Chondrocyte (in vitro differentiated cells): ENCODE data around the gene LAPTM5. TPM values are rescaled to one million over a fixed set of nuclear protein-coding genes. Genes with fewer than 3 reads are reported as not detected.

Source experiments
- DNase-seq: peaks from one replicate; pipeline ENCODE4 v3.0.0; 2021; ENCODE audit warnings: mixed read lengths, low spot score
- H3K27ac Mint-ChIP-seq: one replicate; pipeline ENCODE4 v1.8.0; 2021; ENCODE audit warnings: mild to moderate bottlenecking, moderate library complexity, mixed read lengths; ENCODE audit not compliant: unreplicated experiment
- H3K27me3 Mint-ChIP-seq: 2 replicates; pipeline ENCODE4 v1.8.0; 2021; ENCODE audit warnings: low read depth, mixed read lengths
- H3K36me3 Mint-ChIP-seq: 2 replicates; pipeline ENCODE4 v1.8.0; 2021; ENCODE audit warnings: low read depth, mixed read lengths
- H3K4me1 Mint-ChIP-seq: 2 replicates; pipeline ENCODE4 v1.8.0; 2021; ENCODE audit warnings: low read depth, mild to moderate bottlenecking, mixed read lengths
- H3K4me3 Mint-ChIP-seq: one replicate; pipeline ENCODE4 v1.8.0; 2021; ENCODE audit warnings: mild to moderate bottlenecking, moderate library complexity, mixed read lengths; ENCODE audit not compliant: unreplicated experiment
- H3K9me3 Mint-ChIP-seq: 2 replicates; pipeline ENCODE4 v1.8.0; 2021; ENCODE audit warnings: low read depth, mixed read lengths
- CTCF ChIP-seq: fragments of 200-600 bp; sonication (generic); IDR thresholded peaks from 2 replicates; pipeline ENCODE4 v1.5.0; 2021; ENCODE audit warnings: antibody characterized with exemption, mild to moderate bottlenecking, moderate library complexity
- total RNA-seq: library from RNA; stranded (reverse); gene quantifications from 3 replicates; pipeline ENCODE4 v1.2.1, GENCODE V29; 2021

The LAPTM5 gene
- total RNA-seq, 1 donor from 2014 or later: not detected

- H3K36me3 Mint-ChIP-seq: peaks cover 4% of the 10 kb centered on the region
- H3K4me3 Mint-ChIP-seq: no peak overlapping the region
- TF ChIP-seq CTCF: no peak
- no peak for DNase-seq
- H3K27ac Mint-ChIP-seq: no peak overlapping the region
- H3K9me3 Mint-ChIP-seq: no peaks in the 10 kb centered on the region
- H3K4me1 Mint-ChIP-seq: peaks cover 8% of the 10 kb centered on the region
- no peaks in the 10 kb centered on the region for H3K27me3 Mint-ChIP-seq
Measured at GRCh38 chr1:30728340-30728739, 29.2 kb downstream of the LAPTM5 start.

GRCh38 chr1:30727824-30728223, 29.8 kb downstream of the LAPTM5 start:
- H3K4me3 Mint-ChIP-seq: no peak overlapping the region
- no peak for DNase-seq
- H3K27ac Mint-ChIP-seq: peak overlapping the region; percentile 4
- H3K4me1 Mint-ChIP-seq: peaks cover 8% of the 10 kb centered on the region
- peaks cover 4% of the 10 kb centered on the region for H3K36me3 Mint-ChIP-seq
- no peak for TF ChIP-seq CTCF
- H3K9me3 Mint-ChIP-seq: no peaks in the 10 kb centered on the region
- H3K27me3 Mint-ChIP-seq: no peaks in the 10 kb centered on the region

- H3K9me3 Mint-ChIP-seq: no peaks in the 10 kb centered on the region
- no peak overlapping the region for H3K4me3 Mint-ChIP-seq
- no peak overlapping the region for H3K27ac Mint-ChIP-seq
- H3K36me3 Mint-ChIP-seq: peaks cover 4% of the 10 kb centered on the region
- peaks cover 8% of the 10 kb centered on the region for H3K4me1 Mint-ChIP-seq
- TF ChIP-seq CTCF: no peak
- H3K27me3 Mint-ChIP-seq: no peaks in the 10 kb centered on the region
- no peak for DNase-seq
Measured at GRCh38 chr1:30726773-30727684, 30.5 kb downstream of the LAPTM5 start.

- H3K4me3 Mint-ChIP-seq: no peak overlapping the region
- no peaks in the 10 kb centered on the region for H3K9me3 Mint-ChIP-seq
- H3K36me3 Mint-ChIP-seq: peaks cover 4% of the 10 kb centered on the region
- peaks cover 8% of the 10 kb centered on the region for H3K4me1 Mint-ChIP-seq
- no peaks in the 10 kb centered on the region for H3K27me3 Mint-ChIP-seq
- H3K27ac Mint-ChIP-seq: no peak overlapping the region
- peak; percentile 37 for DNase-seq
- no peak for TF ChIP-seq CTCF
Measured at GRCh38 chr1:30726236-30726635, 31.3 kb downstream of the LAPTM5 start.

- peaks cover 8% of the 10 kb centered on the region for H3K4me1 Mint-ChIP-seq
- H3K9me3 Mint-ChIP-seq: no peaks in the 10 kb centered on the region
- H3K27me3 Mint-ChIP-seq: no peaks in the 10 kb centered on the region
- peaks cover 4% of the 10 kb centered on the region for H3K36me3 Mint-ChIP-seq
- H3K4me3 Mint-ChIP-seq: no peak overlapping the region
- peak; percentile 52 for DNase-seq
- no peak for TF ChIP-seq CTCF
- H3K27ac Mint-ChIP-seq: no peak overlapping the region
Measured at GRCh38 chr1:30725450-30726095, 32.0 kb downstream of the LAPTM5 start.
